ENCODE results near the gene FYN. TPM values are rescaled to one million over a fixed set of nuclear protein-coding genes. Genes with fewer than 3 reads are reported as not detected.

Gene FYN
- total RNA-seq, 4 donors from 2014 or later = 55.3 to 249 (median 74.3) TPM

GRCh38 chr6:111870742-111871064, 2.5 kb downstream of the FYN start:
- DNase-seq = no peak
- H3K27me3 ChIP-seq = no peaks in the 10 kb centered on the region
- H3K36me3 ChIP-seq = no peaks in the 10 kb centered on the region
- H3K9me3 ChIP-seq = no peaks in the 10 kb centered on the region
- peak overlapping the region in 3 of 4 donors; percentile 2 to 78 (median 78) for H3K4me3 ChIP-seq
- peaks cover 0 to 4% (median 0%) of the 10 kb centered on the region in 4 donors for H3K4me1 ChIP-seq
- H3K27ac ChIP-seq = peak overlapping the region in 3 of 4 donors; percentile 28 to 87 (median 80)
- TF ChIP-seq POLR2A (IDR thresholded peaks at IDR 0.05) = no peak
- TF ChIP-seq, protein P1, sequence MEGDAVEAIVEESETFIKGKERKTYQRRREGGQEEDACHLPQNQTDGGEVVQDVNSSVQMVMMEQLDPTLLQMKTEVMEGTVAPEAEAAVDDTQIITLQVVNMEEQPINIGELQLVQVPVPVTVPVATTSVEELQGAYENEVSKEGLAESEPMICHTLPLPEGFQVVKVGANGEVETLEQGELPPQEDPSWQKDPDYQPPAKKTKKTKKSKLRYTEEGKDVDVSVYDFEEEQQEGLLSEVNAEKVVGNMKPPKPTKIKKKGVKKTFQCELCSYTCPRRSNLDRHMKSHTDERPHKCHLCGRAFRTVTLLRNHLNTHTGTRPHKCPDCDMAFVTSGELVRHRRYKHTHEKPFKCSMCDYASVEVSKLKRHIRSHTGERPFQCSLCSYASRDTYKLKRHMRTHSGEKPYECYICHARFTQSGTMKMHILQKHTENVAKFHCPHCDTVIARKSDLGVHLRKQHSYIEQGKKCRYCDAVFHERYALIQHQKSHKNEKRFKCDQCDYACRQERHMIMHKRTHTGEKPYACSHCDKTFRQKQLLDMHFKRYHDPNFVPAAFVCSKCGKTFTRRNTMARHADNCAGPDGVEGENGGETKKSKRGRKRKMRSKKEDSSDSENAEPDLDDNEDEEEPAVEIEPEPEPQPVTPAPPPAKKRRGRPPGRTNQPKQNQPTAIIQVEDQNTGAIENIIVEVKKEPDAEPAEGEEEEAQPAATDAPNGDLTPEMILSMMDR (IDR thresholded peaks at IDR 0.05) = no peak

DNA sequence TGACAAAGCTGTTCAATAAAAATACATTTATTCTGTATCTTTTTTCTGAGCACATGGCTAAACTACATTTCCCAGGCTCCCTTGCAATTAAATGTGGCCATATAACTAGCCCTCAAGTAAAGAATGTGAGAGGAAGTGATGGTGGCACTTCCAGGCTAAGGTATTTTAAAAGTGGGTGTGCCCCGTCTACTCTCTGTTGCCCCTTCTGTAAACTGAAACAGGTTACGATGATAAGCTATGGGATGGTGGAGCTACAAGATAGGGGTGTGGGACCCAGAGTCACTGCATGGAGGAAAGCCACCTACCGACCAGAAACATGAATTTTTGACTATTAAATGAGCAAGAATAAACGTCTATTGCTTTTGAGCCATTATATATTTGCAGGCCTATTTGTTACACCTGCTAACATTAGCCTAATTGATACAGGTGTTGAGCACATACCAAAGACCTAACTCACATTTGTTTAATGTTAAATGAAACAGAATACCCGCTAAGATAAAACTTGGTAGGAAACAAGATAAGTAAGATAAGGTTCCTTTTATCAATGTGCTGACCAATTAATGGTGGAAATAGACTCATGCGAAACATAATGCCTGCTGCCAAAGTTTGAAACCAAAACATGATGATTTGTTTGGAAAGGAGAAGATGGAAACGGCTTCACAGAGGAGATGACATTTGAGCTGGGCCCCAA, 3.1 kb downstream of the FYN start:
- no peak for DNase-seq
- TF ChIP-seq, protein P1 (IDR thresholded peaks at IDR 0.05) = no peak
- no peak for TF ChIP-seq POLR2A (IDR thresholded peaks at IDR 0.05)
- Histone ChIP-seq H3K9me3 (no peaks in the 10 kb centered on the region), H3K4me3 (peak overlapping the region in 3 of 4 donors; percentile 2 to 78 (median 78)), H3K4me1 (peaks cover 0 to 4% (median 0%) of the 10 kb centered on the region in 4 donors), H3K27ac (peak overlapping the region in 2 of 4 donors; percentile 28 to 87), H3K27me3 (no peaks in the 10 kb centered on the region), H3K36me3 (no peaks in the 10 kb centered on the region)

- no peaks in the 10 kb centered on the region for H3K36me3 ChIP-seq
- H3K27ac ChIP-seq = no peak overlapping the region
- H3K27me3 ChIP-seq = no peaks in the 10 kb centered on the region
- H3K9me3 ChIP-seq = no peaks in the 10 kb centered on the region
- TF ChIP-seq, protein P1 (IDR thresholded peaks at IDR 0.05) = no peak
- TF ChIP-seq POLR2A (IDR thresholded peaks at IDR 0.05) = no peak
- peaks cover 0 to 7% (median 0%) of the 10 kb centered on the region in 4 donors for H3K4me1 ChIP-seq
- no peak for DNase-seq
- no peak overlapping the region for H3K4me3 ChIP-seq
Observed at GRCh38 chr6:111866857-111867256, 6.4 kb downstream of the FYN start.

DNA sequence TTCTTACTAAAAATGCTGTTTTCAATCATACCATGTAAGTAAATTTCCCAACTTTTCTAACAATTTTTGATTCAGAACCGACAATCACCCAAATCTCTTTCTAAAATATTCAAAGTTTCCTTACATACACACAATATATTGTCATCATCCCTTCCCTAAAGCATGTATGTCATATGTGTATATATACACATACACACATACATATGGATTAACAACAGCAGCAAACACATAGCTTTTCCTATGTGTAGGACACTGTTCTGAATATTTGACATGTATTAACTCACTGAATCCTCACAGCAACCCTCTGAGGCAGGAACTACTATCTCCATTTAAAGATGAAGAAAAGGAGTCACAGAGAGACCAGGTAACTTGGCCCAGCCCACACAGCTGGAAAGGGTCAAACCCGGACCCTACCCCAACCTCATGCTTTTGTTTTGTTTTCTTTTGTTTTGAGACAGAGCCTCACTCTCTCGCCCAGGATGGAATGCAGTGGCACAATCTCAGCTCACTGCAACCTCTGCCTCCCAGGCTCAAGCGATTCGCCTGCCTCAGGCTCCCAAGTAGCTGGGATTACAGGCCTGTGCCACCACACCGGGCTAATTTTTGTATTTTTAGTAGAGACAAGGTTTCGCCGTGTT, 7.2 kb downstream of the FYN start:
- no peaks in the 10 kb centered on the region for H3K9me3 ChIP-seq
- H3K27me3 ChIP-seq = no peaks in the 10 kb centered on the region
- H3K36me3 ChIP-seq = no peaks in the 10 kb centered on the region
- DNase-seq = no peak
- no peak for TF ChIP-seq POLR2A (IDR thresholded peaks at IDR 0.05)
- TF ChIP-seq, protein P1 (IDR thresholded peaks at IDR 0.05) = no peak
- peaks cover 0 to 4% (median 0%) of the 10 kb centered on the region in 4 donors for H3K4me1 ChIP-seq
- H3K27ac ChIP-seq = no peak overlapping the region
- no peak overlapping the region for H3K4me3 ChIP-seq

GRCh38 chr6:111865049-111865585, 8.1 kb downstream of the FYN start:
- no peaks in the 10 kb centered on the region for H3K27me3 ChIP-seq
- H3K4me1 ChIP-seq = peaks cover 0 to 3% (median 0%) of the 10 kb centered on the region in 4 donors
- no peak for DNase-seq
- H3K9me3 ChIP-seq = no peaks in the 10 kb centered on the region
- no peaks in the 10 kb centered on the region for H3K36me3 ChIP-seq
- no peak overlapping the region for H3K27ac ChIP-seq
- TF ChIP-seq, protein P1 (IDR thresholded peaks at IDR 0.05) = no peak
- no peak for TF ChIP-seq POLR2A (IDR thresholded peaks at IDR 0.05)
- H3K4me3 ChIP-seq = no peak overlapping the region
